ENCODE data around the gene RPS6KB2. TPM values are rescaled to one million over a fixed set of nuclear protein-coding genes. Genes with fewer than 3 reads are reported as not detected.

RPS6KB2 gene
- polyA plus RNA-seq (2012; ENCODE audit: insufficient read length, low read depth), result 123 TPM

- TF ChIP-seq POLR2AphosphoS5 (IDR thresholded peaks at IDR 0.05; ENCODE audit: low read depth, low read length) (peak; percentile 96), SIN3A (IDR thresholded peaks at IDR 0.05; ENCODE audit: borderline replicate concordance, insufficient read depth, low read length) (peak; percentile 94; the same call in 1 of the 2 replicates), REST (IDR thresholded peaks at IDR 0.05; ENCODE audit: insufficient read depth in 1 of 2, low read depth in 2 of 2, low read length in 2 of 2) (peak in 1 of 2 experiments; percentile 20; a peak in 1 of 4 replicates), FOXP2 (optimal IDR thresholded peaks at IDR 0.05; ENCODE audit: borderline replicate concordance, extremely low read depth, extremely low read length, insufficient read depth) (peak; percentile 95), TAF1 (IDR thresholded peaks at IDR 0.05; ENCODE audit: borderline replicate concordance, insufficient read depth, low read length) (peak; percentile 75; the same call in 1 of the 2 replicates)
These were observed at the start of gene RPS6KB2 for GRCh38 chr11:67428052-67429001. TSS of gene RPS6KB2 (plus strand) at chr11:67428494. CDS start at chr11:67428546, 52 bp downstream.

DNA sequence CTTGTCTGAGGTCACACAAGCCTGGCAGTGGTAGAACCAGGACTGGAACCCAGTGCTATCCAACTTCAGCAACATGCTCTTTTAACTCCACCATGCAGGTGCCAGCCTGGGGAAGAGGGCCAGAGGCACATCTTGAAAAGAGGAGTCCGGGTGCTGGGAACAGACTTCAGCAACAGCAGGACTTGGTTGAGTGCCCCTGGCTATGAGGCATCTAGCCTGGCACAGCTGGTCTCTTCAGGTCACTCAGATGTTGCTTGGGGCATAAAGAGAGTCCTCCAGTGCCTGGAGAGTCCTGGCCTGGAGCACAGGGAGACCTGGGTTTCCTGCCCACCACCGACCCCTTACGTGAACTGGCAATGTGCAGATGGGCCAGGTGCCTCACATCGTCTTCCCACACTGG is 49.8 kb upstream of the RPS6KB2 start:
- TF ChIP-seq FOXP2 (optimal IDR thresholded peaks at IDR 0.05; ENCODE audit: borderline replicate concordance, extremely low read depth, extremely low read length, insufficient read depth), result no peak
- TF ChIP-seq TAF1 (IDR thresholded peaks at IDR 0.05; ENCODE audit: borderline replicate concordance, insufficient read depth, low read length), result no peak
- no peak for TF ChIP-seq SIN3A (IDR thresholded peaks at IDR 0.05; ENCODE audit: borderline replicate concordance, insufficient read depth, low read length)
- TF ChIP-seq REST (IDR thresholded peaks at IDR 0.05; ENCODE audit: insufficient read depth in 1 of 2, low read depth in 2 of 2, low read length in 2 of 2), result no peak
- TF ChIP-seq POLR2AphosphoS5 (IDR thresholded peaks at IDR 0.05; ENCODE audit: low read depth, low read length), result no peak

- no peak for TF ChIP-seq SIN3A (IDR thresholded peaks at IDR 0.05; ENCODE audit: borderline replicate concordance, insufficient read depth, low read length)
- no peak for TF ChIP-seq TAF1 (IDR thresholded peaks at IDR 0.05; ENCODE audit: borderline replicate concordance, insufficient read depth, low read length)
- TF ChIP-seq REST (IDR thresholded peaks at IDR 0.05; ENCODE audit: insufficient read depth in 1 of 2, low read depth in 2 of 2, low read length in 2 of 2), result no peak
- TF ChIP-seq FOXP2 (optimal IDR thresholded peaks at IDR 0.05; ENCODE audit: borderline replicate concordance, extremely low read depth, extremely low read length, insufficient read depth), result no peak
- no peak for TF ChIP-seq POLR2AphosphoS5 (IDR thresholded peaks at IDR 0.05; ENCODE audit: low read depth, low read length)
These were observed 48.9 kb upstream of the RPS6KB2 start for GRCh38 chr11:67379061-67380058.

DNA sequence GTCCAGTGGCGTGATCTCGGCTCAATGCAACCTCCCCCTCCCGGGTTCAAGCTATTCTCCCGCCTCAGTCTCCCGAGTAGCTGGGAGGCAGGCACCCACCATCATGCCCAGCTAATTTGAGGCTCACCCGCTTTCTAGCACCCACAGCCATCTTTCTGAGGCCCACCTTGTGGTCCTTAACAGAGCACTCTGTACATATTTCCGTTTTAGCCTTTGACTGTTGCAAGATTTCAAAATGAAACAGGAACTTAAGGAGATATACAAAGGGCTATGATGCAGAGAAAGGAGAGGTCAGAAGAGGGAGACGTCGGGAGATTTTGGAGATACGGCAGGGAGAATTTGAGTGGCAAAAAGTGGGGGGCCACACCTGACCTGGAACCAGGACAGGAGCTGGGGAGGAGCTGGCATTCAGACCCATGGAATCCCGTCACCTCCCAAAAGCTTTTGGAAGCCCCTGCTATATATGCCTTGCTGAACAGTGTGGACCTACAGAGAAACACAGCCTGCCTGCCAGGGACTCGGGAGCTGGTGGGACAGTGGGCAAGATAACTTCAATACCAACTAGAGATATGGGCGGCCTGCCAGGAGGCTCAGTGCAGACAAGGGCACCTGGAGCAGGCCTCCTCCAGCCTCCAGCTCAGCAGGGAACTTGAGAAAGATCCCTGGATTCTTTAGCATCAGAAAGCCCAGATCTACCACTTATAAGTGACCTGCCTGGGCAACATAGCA is 46.9 kb upstream of the RPS6KB2 start:
- TF ChIP-seq SIN3A (IDR thresholded peaks at IDR 0.05; ENCODE audit: borderline replicate concordance, insufficient read depth, low read length) (no peak), POLR2AphosphoS5 (IDR thresholded peaks at IDR 0.05; ENCODE audit: low read depth, low read length) (no peak), TAF1 (IDR thresholded peaks at IDR 0.05; ENCODE audit: borderline replicate concordance, insufficient read depth, low read length) (no peak), REST (IDR thresholded peaks at IDR 0.05; ENCODE audit: insufficient read depth in 1 of 2, low read depth in 2 of 2, low read length in 2 of 2) (no peak), FOXP2 (optimal IDR thresholded peaks at IDR 0.05; ENCODE audit: borderline replicate concordance, extremely low read depth, extremely low read length, insufficient read depth) (no peak)
